Right lobe of liver (tissue), 6 donors: ENCODE measurements around the gene NEU1. TPM values are rescaled to one million over a fixed set of nuclear protein-coding genes. Genes with fewer than 3 reads are reported as not detected.
"Not testable (repeated sequence)": the region's sequence is repeated elsewhere in the genome, so short reads cannot be mapped to it uniquely, and the experiment has no call there.

ENCODE experiments used
- ATAC-seq, 4 donors: fragments of 200-7000 bp; cut with Tn5 transposase; one replicate each; pipeline ENCODE4 v1.9.1; 2020; ENCODE audit warnings: mild to moderate bottlenecking in 4 of 4, moderate library complexity in 4 of 4
- DNase-seq, 3 donors: peaks; one replicate each; pipeline ENCODE4 v3.0.0-alpha.2; 2020
- H3K27ac ChIP-seq, 3 donors: fragments of 200-600 bp; one replicate each; pipeline ENCODE4 v1.8.0; 2022
- H3K27me3 ChIP-seq, 2 donors: fragments of 200-600 bp; one replicate each; pipeline ENCODE4 v1.8.0; 2022
- H3K36me3 ChIP-seq, 4 donors: fragments of 200-600 bp; sonication (generic) in 1 of 4; one replicate each; pipeline versions ENCODE4 v1.5.1 to v1.8.0; 2017 to 2022; ENCODE audit warnings: control low read depth in 1 of 4
- H3K4me1 ChIP-seq, 4 donors: fragments of 200-600 bp; sonication (generic) in 1 of 4; one replicate each; pipeline versions ENCODE4 v1.5.1 to v1.8.0; 2017 to 2022; ENCODE audit warnings: control low read depth in 1 of 4
- H3K4me3 ChIP-seq, 3 donors: fragments of 200-600 bp; one replicate each; pipeline ENCODE4 v1.8.0; 2022
- H3K9me3 ChIP-seq, 4 donors: fragments of 200-600 bp; sonication (generic) in 1 of 4; one replicate each; pipeline versions ENCODE4 v1.5.1 to v1.8.0; 2017 to 2022; ENCODE audit warnings: control low read depth in 1 of 4
- CTCF ChIP-seq, 4 donors: fragments of 200-600 bp in 3 of 4; fragments of 450-650 bp in 1 of 4; IDR thresholded peaks; one replicate each; pipeline versions ENCODE4 v1.5.1 to v1.8.0; 2016 to 2022; ENCODE audit warnings: antibody characterized with exemption in 4 of 4, mild to moderate bottlenecking in 2 of 4
- POLR2A ChIP-seq: fragments of 450-650 bp; IDR thresholded peaks from one replicate; pipeline ENCODE4 v1.6.1; 2017; ENCODE audit warnings: antibody characterized with exemption, mild to moderate bottlenecking
- WGBS: methylation state at CpG from one replicate; pipeline ENCODE4 v1.1.6; 2018; ENCODE audit warnings: low coverage, low lambda C conversion rate; ENCODE audit not compliant: insufficient coverage; ENCODE audit errors: missing lambda C conversion rate; 5-methylcytosine and 5-hydroxymethylcytosine counted together
- intact Hi-C, 2 donors: fragments of 100-400 bp; cut with DNase I; formaldehyde crosslinking; loops; one replicate each; pipeline versions ENCODE4 v1.11.2 to v1.14.1; 2022
- total RNA-seq, 6 experiments: library from RNA; depleted of rRNA in 2 of 6; stranded (reverse); fragments of >200 nt in 2 of 6; fragmentation: NEBNext Ultra II Directional in 3 of 6; extraction: Animal tissue kit (Norgen Biotek cat#: 25700) in 3 of 6; gene quantifications; one replicate each; pipeline versions ENCODE4 v1.1.0 to v1.2.4, GENCODE V29; 2016 to 2023
- donor health status: DM: no; HTN: yes; CAD: no.
- donor health status: DM: no; HTN: no; CAD: no.
- donor health status: DM: no; HTN: no; CAD: no.
- donor health status: DM: no; HTN: yes; CAD: no.
- donor health status: DM: no; HTN: yes; CAD: no.

NEU1 gene
- total RNA-seq, 6 experiments from 2014 or later = 20.3 to 44.8 (median 34.1) TPM

GRCh38 chr6:31826793-31827285 is 35.8 kb downstream of the NEU1 start:
- H3K4me3 ChIP-seq = peak overlapping the region; percentile 12 to 48 (median 36)
- TF ChIP-seq CTCF (IDR thresholded peaks at IDR 0.05) (no peak), POLR2A (no peak)

GRCh38 chr6:31825553-31825952 is 37.1 kb downstream of the NEU1 start:
- Histone ChIP-seq H3K36me3 (no peaks in the 10 kb centered on the region), H3K27ac (peak overlapping the region in 2 of 3 donors; percentile 90 to 98), H3K27me3 (no peaks in the 10 kb centered on the region), H3K4me1 (peaks cover 0 to 31% (median 12%) of the 10 kb centered on the region in 4 donors), H3K9me3 (no peaks in the 10 kb centered on the region), H3K4me3 (no peak overlapping the region)
- no peak for DNase-seq
- intact Hi-C loops = no loop called here
- ATAC-seq = no peak
- no peak for TF ChIP-seq POLR2A
- TF ChIP-seq CTCF (IDR thresholded peaks at IDR 0.05) = no peak
- WGBS = 66% methylated on average over 4 of the region's 4 CpGs

More at GRCh38 chr6:31826793-31827285, 35.8 kb downstream of the NEU1 start:
- 35% methylated on average over 13 of the region's 13 CpGs for WGBS
- H3K27me3 ChIP-seq = no peaks in the 10 kb centered on the region
- no peak for ATAC-seq
- H3K27ac ChIP-seq = peak overlapping the region; percentile 87 to 98 (median 90)
- H3K9me3 ChIP-seq = no peaks in the 10 kb centered on the region
- peaks cover 0 to 29% (median 7%) of the 10 kb centered on the region in 4 donors for H3K4me1 ChIP-seq
- H3K36me3 ChIP-seq = peaks cover 0 to 3% (median 0%) of the 10 kb centered on the region in 4 donors
- peak; percentile 67 to 79 (median 74) for DNase-seq
- intact Hi-C loops = no loop called here

GRCh38 chr6:31823592-31824196 is 38.9 kb downstream of the NEU1 start:
- peak in 1 of 3 donors; percentile 37 for DNase-seq
- intact Hi-C loops, ATAC-seq, H3K27me3 ChIP-seq, H3K36me3 ChIP-seq, H3K9me3 ChIP-seq, H3K4me3 ChIP-seq: not testable (repeated sequence)
- 90% methylated on average over 8 of the region's 9 CpGs for WGBS
- Histone ChIP-seq H3K4me1 (peaks cover 0 to 48% (median 18%) of the 10 kb centered on the region in 4 donors), H3K27ac (peak overlapping the region in 2 of 3 donors; percentile 99 to 100)

- intact Hi-C loops = no loop called here
- peak overlapping the region; percentile 97 to 100 (median 99) for H3K27ac ChIP-seq
- TF ChIP-seq POLR2A = peak; percentile 36
- TF ChIP-seq CTCF (IDR thresholded peaks at IDR 0.05) = no peak
- WGBS = 1% methylated on average over 24 of the region's 25 CpGs
- peaks cover 0 to 49% (median 18%) of the 10 kb centered on the region in 4 donors for H3K4me1 ChIP-seq
- DNase-seq (peak; percentile 77 to 88 (median 87)), ATAC-seq (peak; percentile 14 to 65 (median 40))
- no peaks in the 10 kb centered on the region for H3K9me3 ChIP-seq
- H3K27me3 ChIP-seq = no peaks in the 10 kb centered on the region
- peak overlapping the region; percentile 33 to 59 (median 53) for H3K4me3 ChIP-seq
- H3K36me3 ChIP-seq = no peaks in the 10 kb centered on the region
Measured at GRCh38 chr6:31822036-31822821, 40.4 kb downstream of the NEU1 start.
